Ishikawa (cell line): ENCODE measurements around the gene SNAPC2.

Source experiments
- CEBPB ChIP-seq: IDR thresholded peaks from 2 replicates; pipeline ENCODE4 v1.6.1; 2012
- CREB1 ChIP-seq: IDR thresholded peaks from 2 replicates; pipeline ENCODE4 v1.6.1; 2012; ENCODE audit warnings: low read depth
- EGR1 ChIP-seq: IDR thresholded peaks from 2 replicates; pipeline ENCODE4 v1.6.1; 2012
- EP300 ChIP-seq: IDR thresholded peaks from 2 replicates; pipeline ENCODE4 v1.6.1; 2012; ENCODE audit warnings: borderline replicate concordance
- FOXM1 ChIP-seq: IDR thresholded peaks from 2 replicates; pipeline ENCODE4 v1.6.1; 2012; ENCODE audit warnings: low read depth, borderline replicate concordance
- NFIC ChIP-seq: IDR thresholded peaks from 2 replicates; pipeline ENCODE4 v1.6.1; 2012
- RAD21 ChIP-seq: IDR thresholded peaks from 2 replicates; pipeline ENCODE4 v1.6.1; 2012; ENCODE audit warnings: low read depth
- TAF1 ChIP-seq: IDR thresholded peaks from 2 replicates; pipeline ENCODE4 v1.6.1; 2012; ENCODE audit warnings: low read depth, mild to moderate bottlenecking
- TCF12 ChIP-seq: IDR thresholded peaks from 2 replicates; pipeline ENCODE4 v1.6.1; 2012; ENCODE audit warnings: low read depth
- TEAD4 ChIP-seq: IDR thresholded peaks from 2 replicates; pipeline ENCODE4 v1.6.1; 2012
- YY1 ChIP-seq: IDR thresholded peaks from 2 replicates; pipeline ENCODE4 v1.6.1; 2012; ENCODE audit warnings: low read depth
- ZBTB7A ChIP-seq: IDR thresholded peaks from 2 replicates; pipeline ENCODE4 v1.6.1; 2012; ENCODE audit warnings: low read depth
- TF ChIP-seq, protein P1 (sequence below): IDR thresholded peaks from 2 replicates; pipeline ENCODE4 v1.6.1; 2012
- TF ChIP-seq, protein P2 (sequence below): IDR thresholded peaks from 2 replicates; pipeline ENCODE4 v1.6.1; 2012; ENCODE audit warnings: low read depth, mild to moderate bottlenecking
- TF ChIP-seq, protein P3 (sequence below): IDR thresholded peaks from 2 replicates; pipeline ENCODE4 v1.6.1; 2012

Gene SNAPC2

DNA sequence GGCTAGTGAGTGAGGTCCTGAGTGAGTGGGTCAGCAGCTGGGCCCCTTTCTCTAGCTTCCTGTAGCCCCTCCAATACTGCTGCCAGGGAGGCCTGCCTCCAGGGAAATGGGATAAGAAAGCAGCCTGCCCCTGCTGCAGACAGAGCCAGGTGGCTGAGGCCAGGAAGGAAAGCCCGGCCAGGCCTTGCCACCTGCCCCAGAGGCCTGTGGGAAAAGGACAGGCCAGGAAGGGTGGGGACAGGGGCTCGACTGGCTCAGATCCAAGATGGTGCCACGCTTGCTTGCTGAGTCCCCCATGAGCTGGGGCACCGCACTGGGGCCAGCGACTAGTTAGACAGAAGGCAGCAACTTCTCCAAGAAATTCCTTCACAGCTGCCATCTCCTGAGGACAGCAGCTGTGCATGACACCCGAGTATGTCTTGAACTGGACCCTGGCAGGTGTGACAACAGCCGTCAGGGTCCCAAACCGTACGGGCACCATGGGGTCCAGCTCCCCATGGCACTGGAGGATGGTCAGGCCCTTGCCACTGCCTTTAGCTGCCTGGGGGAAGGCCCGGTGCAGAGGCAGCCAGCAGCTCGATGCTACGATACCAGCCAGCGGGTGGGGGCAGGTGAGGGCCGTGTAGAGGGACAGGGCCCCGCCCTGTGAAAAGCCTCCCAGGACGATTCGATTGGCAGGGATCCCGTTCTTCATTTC lies 40.9 kb upstream of the SNAPC2 start:
- TF ChIP-seq, protein P1, sequence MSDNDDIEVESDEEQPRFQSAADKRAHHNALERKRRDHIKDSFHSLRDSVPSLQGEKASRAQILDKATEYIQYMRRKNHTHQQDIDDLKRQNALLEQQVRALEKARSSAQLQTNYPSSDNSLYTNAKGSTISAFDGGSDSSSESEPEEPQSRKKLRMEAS: no peak
- TF ChIP-seq CEBPB: no peak

DNA sequence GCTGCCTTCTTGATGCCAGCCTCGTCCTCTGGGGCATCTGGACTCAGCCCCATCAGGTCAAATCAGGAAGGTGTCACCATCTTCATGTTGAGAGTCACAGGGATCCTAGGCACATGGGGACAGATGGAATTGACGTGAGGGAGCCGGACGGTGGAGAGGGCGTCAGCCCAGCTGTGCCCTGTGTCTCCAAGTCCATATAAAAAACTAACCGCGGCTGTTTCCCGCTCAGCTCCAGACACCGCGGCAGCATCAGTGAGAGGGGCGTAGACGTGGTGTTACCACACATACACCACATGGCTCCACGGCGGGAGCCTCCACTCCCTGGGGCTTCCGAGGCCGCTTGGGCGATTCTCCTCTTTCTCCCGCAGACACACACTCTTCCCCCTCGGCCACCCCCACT lies 40.3 kb upstream of the SNAPC2 start:
- TF ChIP-seq, protein P1: no peak
- TF ChIP-seq, protein P2, sequence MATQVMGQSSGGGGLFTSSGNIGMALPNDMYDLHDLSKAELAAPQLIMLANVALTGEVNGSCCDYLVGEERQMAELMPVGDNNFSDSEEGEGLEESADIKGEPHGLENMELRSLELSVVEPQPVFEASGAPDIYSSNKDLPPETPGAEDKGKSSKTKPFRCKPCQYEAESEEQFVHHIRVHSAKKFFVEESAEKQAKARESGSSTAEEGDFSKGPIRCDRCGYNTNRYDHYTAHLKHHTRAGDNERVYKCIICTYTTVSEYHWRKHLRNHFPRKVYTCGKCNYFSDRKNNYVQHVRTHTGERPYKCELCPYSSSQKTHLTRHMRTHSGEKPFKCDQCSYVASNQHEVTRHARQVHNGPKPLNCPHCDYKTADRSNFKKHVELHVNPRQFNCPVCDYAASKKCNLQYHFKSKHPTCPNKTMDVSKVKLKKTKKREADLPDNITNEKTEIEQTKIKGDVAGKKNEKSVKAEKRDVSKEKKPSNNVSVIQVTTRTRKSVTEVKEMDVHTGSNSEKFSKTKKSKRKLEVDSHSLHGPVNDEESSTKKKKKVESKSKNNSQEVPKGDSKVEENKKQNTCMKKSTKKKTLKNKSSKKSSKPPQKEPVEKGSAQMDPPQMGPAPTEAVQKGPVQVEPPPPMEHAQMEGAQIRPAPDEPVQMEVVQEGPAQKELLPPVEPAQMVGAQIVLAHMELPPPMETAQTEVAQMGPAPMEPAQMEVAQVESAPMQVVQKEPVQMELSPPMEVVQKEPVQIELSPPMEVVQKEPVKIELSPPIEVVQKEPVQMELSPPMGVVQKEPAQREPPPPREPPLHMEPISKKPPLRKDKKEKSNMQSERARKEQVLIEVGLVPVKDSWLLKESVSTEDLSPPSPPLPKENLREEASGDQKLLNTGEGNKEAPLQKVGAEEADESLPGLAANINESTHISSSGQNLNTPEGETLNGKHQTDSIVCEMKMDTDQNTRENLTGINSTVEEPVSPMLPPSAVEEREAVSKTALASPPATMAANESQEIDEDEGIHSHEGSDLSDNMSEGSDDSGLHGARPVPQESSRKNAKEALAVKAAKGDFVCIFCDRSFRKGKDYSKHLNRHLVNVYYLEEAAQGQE: no peak
- TF ChIP-seq TEAD4 (no peak), ZBTB7A (no peak), TAF1 (no peak), EGR1 (no peak), YY1 (no peak), NFIC (no peak), CEBPB (no peak), TCF12 (no peak), FOXM1 (no peak), CREB1 (no peak), EP300 (no peak), RAD21 (no peak)
- TF ChIP-seq, protein P3, sequence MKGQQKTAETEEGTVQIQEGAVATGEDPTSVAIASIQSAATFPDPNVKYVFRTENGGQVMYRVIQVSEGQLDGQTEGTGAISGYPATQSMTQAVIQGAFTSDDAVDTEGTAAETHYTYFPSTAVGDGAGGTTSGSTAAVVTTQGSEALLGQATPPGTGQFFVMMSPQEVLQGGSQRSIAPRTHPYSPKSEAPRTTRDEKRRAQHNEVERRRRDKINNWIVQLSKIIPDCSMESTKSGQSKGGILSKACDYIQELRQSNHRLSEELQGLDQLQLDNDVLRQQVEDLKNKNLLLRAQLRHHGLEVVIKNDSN: no peak

DNA sequence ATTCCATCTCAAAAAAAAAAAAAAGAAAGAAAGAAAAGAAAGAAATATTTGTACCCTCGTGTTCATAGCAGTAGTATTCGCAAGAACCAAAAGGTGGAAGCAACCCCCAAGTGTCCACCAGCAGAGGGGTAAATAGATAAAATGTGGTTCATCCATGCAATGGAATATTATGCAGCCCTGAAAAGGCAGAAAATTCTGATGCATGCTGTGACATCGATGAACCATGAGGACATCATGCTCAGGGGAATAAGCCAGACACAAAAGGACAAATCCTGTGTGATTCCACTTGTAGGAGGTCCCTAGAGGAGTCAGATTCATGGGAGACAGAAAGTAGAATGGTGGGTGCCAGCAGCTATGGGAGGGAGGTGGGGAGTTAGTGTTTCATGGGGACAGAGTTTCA lies 38.2 kb upstream of the SNAPC2 start:
- TF ChIP-seq NFIC: no peak
- TF ChIP-seq FOXM1: no peak
- no peak for TF ChIP-seq EP300
- TF ChIP-seq RAD21: no peak
- no peak for TF ChIP-seq TAF1
- TF ChIP-seq TEAD4: no peak
- no peak for TF ChIP-seq EGR1
- no peak for TF ChIP-seq ZBTB7A
- TF ChIP-seq, protein P1: no peak
- TF ChIP-seq CEBPB: no peak
- TF ChIP-seq, protein P2: no peak
- TF ChIP-seq, protein P3: no peak
- TF ChIP-seq YY1: no peak
- TF ChIP-seq TCF12: no peak
- no peak for TF ChIP-seq CREB1

DNA sequence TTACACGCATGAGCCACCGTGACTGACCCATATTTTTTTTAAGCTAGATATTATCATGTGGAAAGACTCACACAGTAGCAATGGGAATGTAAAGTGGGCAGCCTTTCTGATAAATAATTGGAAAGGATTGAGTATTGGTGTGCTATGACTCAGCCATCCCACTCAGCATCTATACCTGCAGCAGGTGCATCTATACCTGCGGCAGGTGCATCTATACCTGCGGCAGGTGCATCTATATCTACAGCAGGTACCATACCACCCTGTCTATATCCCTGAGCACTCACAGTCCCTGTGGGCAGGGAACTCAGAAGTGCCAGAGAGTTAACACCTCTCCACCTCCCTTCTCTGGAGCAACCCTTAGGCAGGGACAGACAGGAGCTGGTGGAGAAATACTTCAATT lies 37.0 kb upstream of the SNAPC2 start:
- TF ChIP-seq TCF12: no peak

DNA sequence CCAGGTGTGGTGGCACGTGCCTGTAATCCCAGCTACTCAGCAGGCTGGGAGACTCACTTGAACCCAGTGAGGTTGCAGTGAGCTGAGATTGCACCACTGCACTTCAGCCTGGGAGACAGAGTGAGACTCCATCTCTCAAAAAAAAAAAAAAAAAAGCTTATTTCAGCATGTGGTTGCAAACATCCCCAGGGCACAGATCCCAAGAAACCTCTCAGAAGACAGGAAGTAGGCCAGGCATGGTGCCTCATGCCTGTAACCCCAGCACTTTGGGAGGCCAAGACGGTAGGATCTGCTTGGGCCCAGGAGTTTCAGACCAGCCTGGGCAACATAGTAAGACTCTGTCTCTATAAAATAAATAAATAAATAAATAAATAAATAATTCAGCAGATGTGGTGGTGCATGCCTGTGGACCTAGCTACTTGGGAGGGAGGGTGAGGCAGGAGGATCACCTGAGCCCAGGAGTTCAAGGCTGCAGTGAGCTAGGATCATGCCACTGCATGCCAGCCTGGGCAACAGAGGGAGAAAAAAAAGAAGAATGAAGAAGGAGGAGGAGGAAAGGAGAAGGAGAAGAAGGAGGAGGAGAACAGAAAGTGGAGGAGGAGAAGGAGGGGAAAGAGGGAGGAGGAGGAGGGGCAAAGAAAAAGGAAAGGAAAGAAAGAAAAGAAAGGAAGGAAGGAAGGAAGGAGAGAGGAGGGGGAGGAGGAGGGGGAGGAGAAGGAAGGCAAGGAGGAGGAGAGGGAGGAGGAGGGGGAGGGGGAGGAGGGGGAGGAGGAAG lies 36.2 kb upstream of the SNAPC2 start:
- TF ChIP-seq YY1: no peak

DNA sequence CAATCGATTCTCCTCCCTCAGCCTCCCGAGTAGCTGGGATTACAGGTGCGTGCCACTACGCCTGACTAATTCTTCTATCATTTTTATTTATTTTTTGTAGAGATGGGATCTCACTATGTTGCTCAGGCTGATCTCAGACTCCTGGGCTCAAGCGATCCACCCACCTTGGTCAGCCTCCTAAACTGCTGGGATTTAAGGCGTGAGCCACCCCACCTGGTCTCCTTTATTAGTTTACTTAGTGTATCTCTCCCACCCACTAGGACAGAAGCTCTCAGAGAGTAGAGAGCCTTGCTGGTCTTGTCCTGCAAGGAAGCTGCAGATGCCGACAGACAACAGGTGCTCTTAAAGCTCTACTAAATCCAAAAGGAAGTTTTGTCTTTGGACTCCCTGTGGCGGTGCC lies 34.3 kb upstream of the SNAPC2 start:
- TF ChIP-seq EP300 (no peak), ZBTB7A (no peak), FOXM1 (no peak), NFIC (no peak)
- TF ChIP-seq, protein P1: no peak
